Liver (tissue), 9 donors: ENCODE measurements around the gene UBTD1. TPM values are rescaled to one million over a fixed set of nuclear protein-coding genes. Genes with fewer than 3 reads are reported as not detected.

Experiments used
- DNase-seq: peaks from one replicate; pipeline ENCODE4 v3.0.0-alpha.2; 2017; ENCODE audit warnings: low spot score
- H3K27ac ChIP-seq, 2 donors: one replicate each; pipeline ENCODE4 v1.7.0; 2013; ENCODE audit warnings: inconsistent platforms in 2 of 2, low read length in 2 of 2, control low read depth in 1 of 2, low read depth in 1 of 2, mild to moderate bottlenecking in 1 of 2
- H3K27me3 ChIP-seq, 4 donors: one replicate each; pipeline versions ENCODE4 v1.6.1 to v1.7.0; 2013; ENCODE audit warnings: low read length in 3 of 4, inconsistent platforms in 1 of 4, mild to moderate bottlenecking in 1 of 4, moderate library complexity in 1 of 4; ENCODE audit not compliant: control insufficient read depth in 4 of 4, insufficient read depth in 4 of 4
- H3K36me3 ChIP-seq, 4 donors: one replicate each; pipeline versions ENCODE4 v1.6.1 to v1.7.0; 2013; ENCODE audit warnings: low read length in 3 of 4, mild to moderate bottlenecking in 3 of 4, low read depth in 1 of 4, moderate library complexity in 1 of 4; ENCODE audit not compliant: control insufficient read depth in 4 of 4, insufficient read depth in 3 of 4
- H3K4me1 ChIP-seq, 4 donors: one replicate each; pipeline versions ENCODE4 v1.6.1 to v1.7.0; 2013; ENCODE audit warnings: low read length in 3 of 4, mild to moderate bottlenecking in 3 of 4, moderate library complexity in 1 of 4; ENCODE audit not compliant: control insufficient read depth in 4 of 4, insufficient read depth in 4 of 4
- H3K4me3 ChIP-seq, 3 donors: one replicate each; pipeline versions ENCODE4 v1.6.1 to v1.7.0; 2013; ENCODE audit warnings: low read length in 3 of 3, control low read depth in 1 of 3, low read depth in 1 of 3, mild to moderate bottlenecking in 1 of 3
- H3K9ac ChIP-seq, 2 donors: one replicate each; pipeline ENCODE4 v1.7.0; 2013; ENCODE audit warnings: low read length in 2 of 2, mild to moderate bottlenecking in 2 of 2, moderate library complexity in 2 of 2, control low read depth in 1 of 2, low read depth in 1 of 2
- H3K9me3 ChIP-seq, 4 donors: one replicate each; pipeline versions ENCODE4 v1.6.1 to v1.7.0; 2013; ENCODE audit warnings: low read length in 3 of 4; ENCODE audit not compliant: control insufficient read depth in 4 of 4
- ATF3 ChIP-seq: IDR thresholded peaks from 2 replicates; pipeline ENCODE4 v1.6.1; 2016; ENCODE audit warnings: antibody characterized with exemption
- CTCF ChIP-seq: fragments of 150-350 bp; IDR thresholded peaks from 2 replicates; pipeline ENCODE4 v1.5.1; 2017; ENCODE audit warnings: improper control_type of control experiment, low read depth, low read length; ENCODE audit not compliant: missing input control
- EGR1 ChIP-seq, 2 donors: IDR thresholded peaks; 2 replicates each; pipeline ENCODE4 v1.6.1; 2016 to 2018; ENCODE audit warnings: antibody characterized with exemption in 2 of 2, low read depth in 2 of 2
- FOXA1 ChIP-seq: IDR thresholded peaks from 2 replicates; pipeline ENCODE4 v1.6.1; 2016; ENCODE audit warnings: antibody characterized with exemption
- FOXA2 ChIP-seq: IDR thresholded peaks from 2 replicates; pipeline ENCODE4 v1.6.1; 2016; ENCODE audit warnings: antibody characterized with exemption
- GABPA ChIP-seq, 2 donors: IDR thresholded peaks in 1 of 2; conservative IDR thresholded peaks in 1 of 2; 2 replicates each; pipeline ENCODE4 v1.6.1; 2016; ENCODE audit warnings: antibody characterized with exemption in 2 of 2, mild to moderate bottlenecking in 1 of 2, moderate library complexity in 1 of 2
- HNF4A ChIP-seq, 2 donors: conservative IDR thresholded peaks; 2 replicates each; pipeline ENCODE4 v1.6.1; 2016; ENCODE audit warnings: antibody characterized with exemption in 2 of 2, mild to moderate bottlenecking in 2 of 2
- JUND ChIP-seq, 2 donors: IDR thresholded peaks; 2 replicates each; pipeline ENCODE4 v1.6.1; 2016; ENCODE audit warnings: antibody characterized with exemption in 2 of 2
- NR2F2 ChIP-seq: IDR thresholded peaks from 2 replicates; pipeline ENCODE4 v1.6.1; 2016; ENCODE audit warnings: antibody characterized with exemption
- RAD21 ChIP-seq, 2 donors: IDR thresholded peaks; 2 replicates each; pipeline ENCODE4 v1.6.1; 2016; ENCODE audit warnings: antibody characterized with exemption in 2 of 2, mild to moderate bottlenecking in 2 of 2
- RXRA ChIP-seq, 2 donors: IDR thresholded peaks; 2 replicates each; pipeline ENCODE4 v1.6.1; 2017 to 2018; ENCODE audit warnings: antibody characterized with exemption in 2 of 2, mild to moderate bottlenecking in 1 of 2
- SP1 ChIP-seq: IDR thresholded peaks from 2 replicates; pipeline ENCODE4 v1.6.1; 2018; ENCODE audit warnings: antibody characterized with exemption, mild to moderate bottlenecking
- TAF1 ChIP-seq: conservative IDR thresholded peaks from 2 replicates; pipeline ENCODE4 v1.6.1; 2016; ENCODE audit warnings: antibody characterized with exemption, mild to moderate bottlenecking
- YY1 ChIP-seq: IDR thresholded peaks from 2 replicates; pipeline ENCODE4 v1.6.1; 2016; ENCODE audit warnings: antibody characterized with exemption, mild to moderate bottlenecking
- WGBS: extraction: QIAGEN DNeasy Blood & Tissue Kit; methylation state at CpG from one replicate; pipeline ENCODE4 v1.1.7; 2013; 5-methylcytosine and 5-hydroxymethylcytosine counted together
- polyA plus RNA-seq, 2 donors: library from polyadenylated mRNA; stranded (reverse) in 1 of 2; unstranded in 1 of 2; fragments of 200-250 nt in 1 of 2; fragments of >200 nt in 1 of 2; fragmentation: Nextera tagmentation in 1 of 2; extraction: Ambion mirVana in 1 of 2; gene quantifications; one replicate each; pipeline versions ENCODE4 v1.2.1 to v1.2.3, GENCODE V29; 2013 to 2015
- total RNA-seq, 2 donors: library from RNA; depleted of rRNA; stranded (reverse); fragments of >200 nt; gene quantifications; one replicate each; pipeline ENCODE4 v1.2.3, GENCODE V29; 2014
- TF ChIP-seq, protein P1 (sequence below): IDR thresholded peaks from 2 replicates; pipeline ENCODE4 v1.6.1; 2016; ENCODE audit warnings: antibody characterized with exemption
- TF ChIP-seq, protein P2 (sequence below): IDR thresholded peaks from 2 replicates; pipeline ENCODE4 v1.6.1; 2016; ENCODE audit warnings: antibody characterized with exemption
- TF ChIP-seq, protein P3 (sequence below): IDR thresholded peaks from 2 replicates; pipeline ENCODE4 v1.6.1; 2016; ENCODE audit warnings: antibody characterized with exemption, mild to moderate bottlenecking
- donor health status: healthy.
- donor health status: healthy.
- donor health status: healthy.
- donor health status: healthy.
- donor health status: healthy.

The UBTD1 gene
- total and polyA plus RNA-seq, 4 donors: 2.7 to 11.0 (median 9.3) TPM

DNA sequence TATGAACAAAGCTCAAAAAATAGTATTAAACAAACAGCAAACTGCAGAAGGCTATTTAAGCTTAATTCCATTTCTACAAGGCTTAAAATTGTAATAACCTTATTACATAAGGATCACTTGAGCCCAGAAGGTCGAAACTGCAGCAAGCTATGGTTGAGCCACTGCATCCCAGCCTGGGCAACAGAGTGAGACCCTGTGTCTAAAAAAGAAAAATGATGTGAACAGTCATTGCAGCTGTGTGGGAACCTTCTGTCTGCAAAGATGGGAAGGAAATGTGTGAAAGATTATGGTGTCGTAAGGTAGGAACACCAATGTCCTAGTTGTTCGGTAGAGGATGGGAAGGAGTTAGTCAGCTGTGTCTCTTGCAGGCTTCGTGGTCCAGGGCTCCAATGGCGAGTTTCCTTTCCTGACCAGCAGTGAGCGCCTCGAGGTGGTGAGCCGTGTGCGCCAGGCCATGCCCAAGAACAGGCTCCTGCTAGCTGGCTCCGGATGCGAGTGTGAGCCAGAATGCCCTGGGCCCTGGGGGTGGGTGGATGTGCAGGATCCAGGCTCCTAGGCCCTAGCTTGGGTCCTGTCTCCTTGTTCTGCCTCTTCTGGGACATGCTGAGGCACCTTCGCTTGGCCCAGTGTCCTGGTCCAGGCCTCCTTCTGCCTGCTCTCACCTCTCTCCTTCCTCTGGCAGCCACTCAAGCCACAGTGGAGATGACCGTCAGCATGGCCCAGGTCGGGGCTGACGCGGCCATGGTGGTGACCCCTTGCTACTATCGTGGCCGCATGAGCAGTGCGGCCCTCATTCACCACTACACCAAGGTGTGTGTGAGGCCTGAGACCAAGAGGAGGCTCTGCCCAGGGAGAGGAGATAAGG lies 99.9 kb downstream of the UBTD1 start:
- Histone ChIP-seq H3K27me3 (no peaks in the 10 kb centered on the region), H3K36me3 (peaks cover 0 to 10% (median 5%) of the 10 kb centered on the region in 4 donors), H3K9ac (no peak overlapping the region), H3K4me3 (no peak overlapping the region), H3K27ac (no peak overlapping the region), H3K9me3 (no peaks in the 10 kb centered on the region), H3K4me1 (peaks cover 3 to 11% (median 9%) of the 10 kb centered on the region in 4 donors)
- DNase-seq: no peak
- TF ChIP-seq, protein P1, sequence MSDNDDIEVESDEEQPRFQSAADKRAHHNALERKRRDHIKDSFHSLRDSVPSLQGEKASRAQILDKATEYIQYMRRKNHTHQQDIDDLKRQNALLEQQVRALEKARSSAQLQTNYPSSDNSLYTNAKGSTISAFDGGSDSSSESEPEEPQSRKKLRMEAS: no peak
- TF ChIP-seq YY1 (no peak), JUND (IDR thresholded peaks at IDR 0.05) (no peak), RAD21 (IDR thresholded peaks at IDR 0.05) (no peak), FOXA2 (no peak), RXRA (IDR thresholded peaks at IDR 0.05) (no peak), CTCF (no peak), HNF4A (conservative IDR thresholded peaks at IDR 0.05) (no peak), ATF3 (no peak), FOXA1 (no peak), GABPA (IDR thresholded peaks at IDR 0.05 in 1 of 2, conservative IDR thresholded peaks at IDR 0.05 in 1 of 2) (no peak), NR2F2 (no peak), SP1 (no peak), EGR1 (IDR thresholded peaks at IDR 0.05; ENCODE audit: low read depth in 2 of 2) (no peak), TAF1 (no peak)
- TF ChIP-seq, protein P2, sequence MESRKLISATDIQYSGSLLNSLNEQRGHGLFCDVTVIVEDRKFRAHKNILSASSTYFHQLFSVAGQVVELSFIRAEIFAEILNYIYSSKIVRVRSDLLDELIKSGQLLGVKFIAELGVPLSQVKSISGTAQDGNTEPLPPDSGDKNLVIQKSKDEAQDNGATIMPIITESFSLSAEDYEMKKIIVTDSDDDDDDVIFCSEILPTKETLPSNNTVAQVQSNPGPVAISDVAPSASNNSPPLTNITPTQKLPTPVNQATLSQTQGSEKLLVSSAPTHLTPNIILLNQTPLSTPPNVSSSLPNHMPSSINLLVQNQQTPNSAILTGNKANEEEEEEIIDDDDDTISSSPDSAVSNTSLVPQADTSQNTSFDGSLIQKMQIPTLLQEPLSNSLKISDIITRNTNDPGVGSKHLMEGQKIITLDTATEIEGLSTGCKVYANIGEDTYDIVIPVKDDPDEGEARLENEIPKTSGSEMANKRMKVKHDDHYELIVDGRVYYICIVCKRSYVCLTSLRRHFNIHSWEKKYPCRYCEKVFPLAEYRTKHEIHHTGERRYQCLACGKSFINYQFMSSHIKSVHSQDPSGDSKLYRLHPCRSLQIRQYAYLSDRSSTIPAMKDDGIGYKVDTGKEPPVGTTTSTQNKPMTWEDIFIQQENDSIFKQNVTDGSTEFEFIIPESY: no peak
- TF ChIP-seq, protein P3, sequence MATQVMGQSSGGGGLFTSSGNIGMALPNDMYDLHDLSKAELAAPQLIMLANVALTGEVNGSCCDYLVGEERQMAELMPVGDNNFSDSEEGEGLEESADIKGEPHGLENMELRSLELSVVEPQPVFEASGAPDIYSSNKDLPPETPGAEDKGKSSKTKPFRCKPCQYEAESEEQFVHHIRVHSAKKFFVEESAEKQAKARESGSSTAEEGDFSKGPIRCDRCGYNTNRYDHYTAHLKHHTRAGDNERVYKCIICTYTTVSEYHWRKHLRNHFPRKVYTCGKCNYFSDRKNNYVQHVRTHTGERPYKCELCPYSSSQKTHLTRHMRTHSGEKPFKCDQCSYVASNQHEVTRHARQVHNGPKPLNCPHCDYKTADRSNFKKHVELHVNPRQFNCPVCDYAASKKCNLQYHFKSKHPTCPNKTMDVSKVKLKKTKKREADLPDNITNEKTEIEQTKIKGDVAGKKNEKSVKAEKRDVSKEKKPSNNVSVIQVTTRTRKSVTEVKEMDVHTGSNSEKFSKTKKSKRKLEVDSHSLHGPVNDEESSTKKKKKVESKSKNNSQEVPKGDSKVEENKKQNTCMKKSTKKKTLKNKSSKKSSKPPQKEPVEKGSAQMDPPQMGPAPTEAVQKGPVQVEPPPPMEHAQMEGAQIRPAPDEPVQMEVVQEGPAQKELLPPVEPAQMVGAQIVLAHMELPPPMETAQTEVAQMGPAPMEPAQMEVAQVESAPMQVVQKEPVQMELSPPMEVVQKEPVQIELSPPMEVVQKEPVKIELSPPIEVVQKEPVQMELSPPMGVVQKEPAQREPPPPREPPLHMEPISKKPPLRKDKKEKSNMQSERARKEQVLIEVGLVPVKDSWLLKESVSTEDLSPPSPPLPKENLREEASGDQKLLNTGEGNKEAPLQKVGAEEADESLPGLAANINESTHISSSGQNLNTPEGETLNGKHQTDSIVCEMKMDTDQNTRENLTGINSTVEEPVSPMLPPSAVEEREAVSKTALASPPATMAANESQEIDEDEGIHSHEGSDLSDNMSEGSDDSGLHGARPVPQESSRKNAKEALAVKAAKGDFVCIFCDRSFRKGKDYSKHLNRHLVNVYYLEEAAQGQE: no peak
- 96% methylated on average over 19 of the region's 19 CpGs for WGBS
